ENCODE results near the gene CFB. TPM values are rescaled to one million over a fixed set of nuclear protein-coding genes. Genes with fewer than 3 reads are reported as not detected.

The CFB gene
- total and polyA plus RNA-seq, 2 of the 13 experiments (the other 11 are each of a cell fraction or from before 2014, with no cell fraction given), result 171 to 513 TPM

DNA sequence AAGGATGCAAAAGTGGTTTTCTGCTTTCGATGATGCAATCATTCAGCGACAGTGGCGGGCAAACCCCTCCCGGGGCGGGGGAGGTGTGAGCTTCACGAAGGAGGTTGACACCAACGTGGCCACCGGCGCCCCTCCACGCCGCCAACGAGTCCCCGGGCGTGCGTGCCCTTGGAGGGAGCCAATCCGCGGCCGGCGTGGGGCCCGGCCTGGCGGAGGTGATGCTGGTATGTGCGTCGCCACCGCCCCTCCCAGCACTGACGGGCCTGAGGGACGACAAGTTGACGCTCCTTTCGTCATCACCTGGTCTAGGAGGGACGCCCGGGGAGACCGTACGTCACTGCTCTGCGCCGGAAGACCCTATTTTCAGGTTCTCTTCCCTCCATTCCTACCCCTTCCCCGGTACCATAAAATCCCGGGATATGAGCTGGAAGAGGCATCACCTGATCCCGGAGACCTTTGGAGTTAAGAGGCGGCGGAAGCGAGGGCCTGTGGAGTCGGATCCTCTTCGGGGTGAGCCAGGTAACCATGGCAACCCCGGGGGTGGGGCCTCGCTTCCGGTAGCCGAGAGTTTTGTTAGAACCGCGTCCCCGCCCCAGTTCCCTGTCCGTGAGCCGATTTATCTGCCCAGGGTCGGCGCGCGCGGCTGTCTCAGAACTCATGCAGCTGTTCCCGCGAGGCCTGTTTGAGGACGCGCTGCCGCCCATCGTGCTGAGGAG, 26.3 kb downstream of the CFB start, which contains the start of gene DXO (continued):
- TF ChIP-seq, protein P1, sequence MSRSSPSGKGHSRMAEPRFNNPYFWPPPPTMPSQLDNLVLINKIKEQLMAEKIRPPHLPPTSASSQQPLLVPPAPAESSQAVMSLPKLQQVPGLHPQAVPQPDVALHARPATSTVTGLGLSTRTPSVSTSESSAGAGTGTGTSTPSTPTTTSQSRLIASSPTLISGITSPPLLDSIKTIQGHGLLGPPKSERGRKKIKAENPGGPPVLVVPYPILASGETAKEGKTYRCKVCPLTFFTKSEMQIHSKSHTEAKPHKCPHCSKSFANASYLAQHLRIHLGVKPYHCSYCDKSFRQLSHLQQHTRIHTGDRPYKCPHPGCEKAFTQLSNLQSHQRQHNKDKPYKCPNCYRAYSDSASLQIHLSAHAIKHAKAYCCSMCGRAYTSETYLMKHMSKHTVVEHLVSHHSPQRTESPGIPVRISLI (CRISPR knock-in tag; IDR thresholded peaks at IDR 0.05; ENCODE audit: borderline replicate concordance), result no peak; the same call in 1 of the 2 replicates
- TF ChIP-seq, protein P2, sequence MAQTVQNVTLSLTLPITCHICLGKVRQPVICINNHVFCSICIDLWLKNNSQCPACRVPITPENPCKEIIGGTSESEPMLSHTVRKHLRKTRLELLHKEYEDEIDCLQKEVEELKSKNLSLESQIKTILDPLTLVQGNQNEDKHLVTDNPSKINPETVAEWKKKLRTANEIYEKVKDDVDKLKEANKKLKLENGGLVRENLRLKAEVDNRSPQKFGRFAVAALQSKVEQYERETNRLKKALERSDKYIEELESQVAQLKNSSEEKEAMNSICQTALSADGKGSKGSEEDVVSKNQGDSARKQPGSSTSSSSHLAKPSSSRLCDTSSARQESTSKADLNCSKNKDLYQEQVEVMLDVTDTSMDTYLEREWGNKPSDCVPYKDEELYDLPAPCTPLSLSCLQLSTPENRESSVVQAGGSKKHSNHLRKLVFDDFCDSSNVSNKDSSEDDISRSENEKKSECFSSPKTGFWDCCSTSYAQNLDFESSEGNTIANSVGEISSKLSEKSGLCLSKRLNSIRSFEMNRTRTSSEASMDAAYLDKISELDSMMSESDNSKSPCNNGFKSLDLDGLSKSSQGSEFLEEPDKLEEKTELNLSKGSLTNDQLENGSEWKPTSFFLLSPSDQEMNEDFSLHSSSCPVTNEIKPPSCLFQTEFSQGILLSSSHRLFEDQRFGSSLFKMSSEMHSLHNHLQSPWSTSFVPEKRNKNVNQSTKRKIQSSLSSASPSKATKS (CRISPR knock-in tag; IDR thresholded peaks at IDR 0.05), result no peak
- TF ChIP-seq ZNF776 (CRISPR knock-in tag; IDR thresholded peaks at IDR 0.05), result peak; percentile 84
- TF ChIP-seq, protein P3, sequence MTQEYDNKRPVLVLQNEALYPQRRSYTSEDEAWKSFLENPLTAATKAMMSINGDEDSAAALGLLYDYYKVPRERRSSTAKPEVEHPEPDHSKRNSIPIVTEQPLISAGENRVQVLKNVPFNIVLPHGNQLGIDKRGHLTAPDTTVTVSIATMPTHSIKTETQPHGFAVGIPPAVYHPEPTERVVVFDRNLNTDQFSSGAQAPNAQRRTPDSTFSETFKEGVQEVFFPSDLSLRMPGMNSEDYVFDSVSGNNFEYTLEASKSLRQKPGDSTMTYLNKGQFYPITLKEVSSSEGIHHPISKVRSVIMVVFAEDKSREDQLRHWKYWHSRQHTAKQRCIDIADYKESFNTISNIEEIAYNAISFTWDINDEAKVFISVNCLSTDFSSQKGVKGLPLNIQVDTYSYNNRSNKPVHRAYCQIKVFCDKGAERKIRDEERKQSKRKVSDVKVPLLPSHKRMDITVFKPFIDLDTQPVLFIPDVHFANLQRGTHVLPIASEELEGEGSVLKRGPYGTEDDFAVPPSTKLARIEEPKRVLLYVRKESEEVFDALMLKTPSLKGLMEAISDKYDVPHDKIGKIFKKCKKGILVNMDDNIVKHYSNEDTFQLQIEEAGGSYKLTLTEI (CRISPR knock-in tag; conservative IDR thresholded peaks at IDR 0.05), result no peak
- peak; percentile 76; the same call in 1 of the 2 replicates for TF ChIP-seq TBP (CRISPR knock-in tag; IDR thresholded peaks at IDR 0.05)
- no peak for TF ChIP-seq ZNF484 (CRISPR knock-in tag; IDR thresholded peaks at IDR 0.05; ENCODE audit: borderline replicate concordance, low read depth)
- peak; percentile 46; the same call in 1 of the 2 replicates for TF ChIP-seq SMYD3 (CRISPR knock-in tag; IDR thresholded peaks at IDR 0.05)
- 0 out of 2 replicates have a peak, but pooled peaks have one; percentile 52 for TF ChIP-seq ZSCAN20 (CRISPR knock-in tag; IDR thresholded peaks at IDR 0.05; ENCODE audit: borderline replicate concordance)
- TF ChIP-seq, protein P4, sequence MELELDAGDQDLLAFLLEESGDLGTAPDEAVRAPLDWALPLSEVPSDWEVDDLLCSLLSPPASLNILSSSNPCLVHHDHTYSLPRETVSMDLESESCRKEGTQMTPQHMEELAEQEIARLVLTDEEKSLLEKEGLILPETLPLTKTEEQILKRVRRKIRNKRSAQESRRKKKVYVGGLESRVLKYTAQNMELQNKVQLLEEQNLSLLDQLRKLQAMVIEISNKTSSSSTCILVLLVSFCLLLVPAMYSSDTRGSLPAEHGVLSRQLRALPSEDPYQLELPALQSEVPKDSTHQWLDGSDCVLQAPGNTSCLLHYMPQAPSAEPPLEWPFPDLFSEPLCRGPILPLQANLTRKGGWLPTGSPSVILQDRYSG (CRISPR knock-in tag; IDR thresholded peaks at IDR 0.05), result peak; percentile 39
- TF ChIP-seq ZNF138 (CRISPR knock-in tag; IDR thresholded peaks at IDR 0.05; ENCODE audit: low read depth), result no peak
- peak; percentile 77 for TF ChIP-seq PHF21A (CRISPR knock-in tag; IDR thresholded peaks at IDR 0.05)
- peak; percentile 94 for TF ChIP-seq NR2C2 (CRISPR knock-in tag; IDR thresholded peaks at IDR 0.05; ENCODE audit: borderline replicate concordance)
- TF ChIP-seq NR1H2 (CRISPR knock-in tag; IDR thresholded peaks at IDR 0.05; ENCODE audit: borderline replicate concordance, low read depth), result 0 out of 2 replicates have a peak, but pooled peaks have one; percentile 10
- no peak for TF ChIP-seq GZF1 (CRISPR knock-in tag; IDR thresholded peaks at IDR 0.05)
- TF ChIP-seq, protein P5, sequence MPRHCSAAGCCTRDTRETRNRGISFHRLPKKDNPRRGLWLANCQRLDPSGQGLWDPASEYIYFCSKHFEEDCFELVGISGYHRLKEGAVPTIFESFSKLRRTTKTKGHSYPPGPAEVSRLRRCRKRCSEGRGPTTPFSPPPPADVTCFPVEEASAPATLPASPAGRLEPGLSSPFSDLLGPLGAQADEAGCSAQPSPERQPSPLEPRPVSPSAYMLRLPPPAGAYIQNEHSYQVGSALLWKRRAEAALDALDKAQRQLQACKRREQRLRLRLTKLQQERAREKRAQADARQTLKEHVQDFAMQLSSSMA (CRISPR knock-in tag; IDR thresholded peaks at IDR 0.05), result no peak
- TF ChIP-seq SRSF4 (IDR thresholded peaks at IDR 0.05; ENCODE audit: low read depth, low read length, poor library complexity, severe bottlenecking), result no peak
- TF ChIP-seq, protein P6, sequence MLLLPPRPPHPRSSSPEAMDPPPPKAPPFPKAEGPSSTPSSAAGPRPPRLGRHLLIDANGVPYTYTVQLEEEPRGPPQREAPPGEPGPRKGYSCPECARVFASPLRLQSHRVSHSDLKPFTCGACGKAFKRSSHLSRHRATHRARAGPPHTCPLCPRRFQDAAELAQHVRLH (CRISPR knock-in tag; IDR thresholded peaks at IDR 0.05; ENCODE audit: borderline replicate concordance, low read depth), result peak; percentile 88; the same call in 1 of the 2 replicates
- peak; percentile 70 for TF ChIP-seq ZNF883 (CRISPR knock-in tag; IDR thresholded peaks at IDR 0.05; ENCODE audit: not compliant biosample characterization)
- TF ChIP-seq PAX8 (CRISPR knock-in tag; IDR thresholded peaks at IDR 0.05; ENCODE audit: borderline replicate concordance), result no peak
- no peak for TF ChIP-seq TBL1XR1 (IDR thresholded peaks at IDR 0.05; ENCODE audit: borderline replicate concordance, low read length, partially characterized antibody)
